Panc1 (cell line): ENCODE data around the gene MYO5B. TPM values are rescaled to one million over a fixed set of nuclear protein-coding genes. Genes with fewer than 3 reads are reported as not detected.

ENCODE experiments used
- ATAC-seq: fragments of 200-7000 bp; cut with Tn5 transposase; 2 replicates; pipeline ENCODE4 v1.9.1; 2020; ENCODE audit warnings: mild to moderate bottlenecking, moderate library complexity
- BruUV-seq: library from RNA; stranded (reverse); fragments of 400-500 nt; replicated peaks from 2 replicates; lab custom pipeline; 2021; lab: Mats Ljungman, UMichigan
- CTCF ChIA-PET: fragments of 300-600 bp; sonication (Branson Sonifier 250); formaldehyde crosslinking; loops from one replicate; lab custom pipeline; 2022; ENCODE audit warnings: antibody characterized with exemption; lab: Charles Lee
- POLR2A ChIA-PET: fragments of 300-600 bp; sonication (Branson Sonifier 250); formaldehyde crosslinking; loops from one replicate; lab custom pipeline; 2022; ENCODE audit warnings: antibody characterized with exemption; lab: Charles Lee
- DNase-seq: peaks from one replicate; pipeline ENCODE4 v3.0.0-alpha.2; 2010; ENCODE audit warnings: low read depth, low spot score
- H3K27ac ChIP-seq: 2 replicates; pipeline ENCODE4 v1.5.1; 2011; ENCODE audit warnings: mild to moderate bottlenecking, low read length, inconsistent platforms
- H3K27me3 ChIP-seq: fragments of 200-500 bp; sonication (Bioruptor generic); 2 replicates; pipeline ENCODE4 v1.6.0; 2014; ENCODE audit warnings: low read length, inconsistent platforms; ENCODE audit not compliant: control insufficient read depth, insufficient read depth
- H3K36me3 ChIP-seq: fragments of 200-500 bp; sonication (Bioruptor generic); 2 replicates; pipeline ENCODE4 v1.5.1; 2014; ENCODE audit warnings: inconsistent platforms, mild to moderate bottlenecking, low read length, moderate library complexity; ENCODE audit not compliant: control insufficient read depth, insufficient read depth
- H3K4me1 ChIP-seq: 2 replicates; pipeline ENCODE4 v1.5.1; 2011; ENCODE audit warnings: inconsistent platforms, mild to moderate bottlenecking, low read length, moderate library complexity; ENCODE audit not compliant: control insufficient read depth, insufficient read depth
- H3K4me3 ChIP-seq, 2 experiments: 2 replicates each; pipeline ENCODE4 v1.5.1; 2011 to 2012; ENCODE audit warnings: low read depth in 2 of 2, low read length in 2 of 2, mild to moderate bottlenecking in 2 of 2, inconsistent platforms in 1 of 2, moderate library complexity in 1 of 2
- H3K9me3 ChIP-seq: fragments of 200-500 bp; sonication (Bioruptor generic); 2 replicates; pipeline ENCODE4 v1.5.1; 2014; ENCODE audit warnings: low read depth, mild to moderate bottlenecking, inconsistent platforms, low read length, moderate library complexity; ENCODE audit not compliant: control insufficient read depth, insufficient read depth
- CTCF ChIP-seq: fragments of 450-650 bp; IDR thresholded peaks from 2 replicates; pipeline ENCODE4 v1.5.1; 2017; ENCODE audit warnings: mild to moderate bottlenecking
- POLR2AphosphoS5 ChIP-seq: IDR thresholded peaks from 2 replicates; pipeline ENCODE4 v1.6.1; 2012; ENCODE audit warnings: mild to moderate bottlenecking, low read depth, low read length, moderate library complexity
- REST ChIP-seq, 2 experiments: IDR thresholded peaks; 2 replicates each; pipeline ENCODE4 v1.6.1; 2011 to 2012; ENCODE audit warnings: low read depth in 2 of 2, control low read depth in 1 of 2, low read length in 1 of 2, mild to moderate bottlenecking in 1 of 2, moderate library complexity in 1 of 2; ENCODE audit not compliant: insufficient read depth in 1 of 2
- SIN3A ChIP-seq: IDR thresholded peaks from 2 replicates; pipeline ENCODE4 v1.6.1; 2012; ENCODE audit warnings: low read depth, mild to moderate bottlenecking, low read length, moderate library complexity, borderline replicate concordance; ENCODE audit not compliant: insufficient read depth
- TCF7L2 ChIP-seq: IDR thresholded peaks from 2 replicates; pipeline ENCODE4 v1.6.1; 2011; ENCODE audit warnings: mild to moderate bottlenecking, low read depth, low read length, inconsistent platforms
- in situ Hi-C: cut with HindIII; loops from 2 replicates; pipeline ENCODE4 v1.10.0; 2016; ENCODE audit warnings: low sequenced_read_pairs, low pct_unique_long_range_greater_than_20kb
- intact Hi-C: fragments of 100-400 bp; cut with micrococcal nuclease; formaldehyde crosslinking; loops from one replicate; pipeline ENCODE4 v1.10.0; 2022; ENCODE audit not compliant: unreplicated experiment
- total RNA-seq: library from RNA; stranded (reverse); gene quantifications from one replicate; pipeline ENCODE4 v1.2.1, GENCODE V29; 2021; ENCODE audit not compliant: unreplicated experiment

Gene MYO5B
- total RNA-seq, 1 experiment from 2014 or later: 0.31 TPM

- H3K4me3 ChIP-seq: no peak overlapping the region
- no peaks in the 10 kb centered on the region for H3K36me3 ChIP-seq
- H3K9me3 ChIP-seq: no peaks in the 10 kb centered on the region
- POLR2A ChIA-PET: interaction anchor here (0.7 kb wide), 1 partner anchor 185 kb away, joined by 3 read pairs; no protein-coding TSS in a partner anchor
- intact Hi-C loops: no loop called here
- no TSS peak for BruUV-seq
- CTCF ChIA-PET: no interaction called here
- in situ Hi-C loops: no loop called here
- H3K4me1 ChIP-seq: no peaks in the 10 kb centered on the region
- TF ChIP-seq SIN3A (no peak), REST (IDR thresholded peaks at IDR 0.05; ENCODE audit: insufficient read depth in 1 of 2, low read depth in 2 of 2, low read length in 1 of 2) (no peak), TCF7L2 (no peak), POLR2AphosphoS5 (no peak), CTCF (no peak)
- ATAC-seq (no peak), DNase-seq (no peak)
- H3K27me3 ChIP-seq: no peaks in the 10 kb centered on the region
- no peak overlapping the region for H3K27ac ChIP-seq
Measured at GRCh38 chr18:49931179-49931578, 263.8 kb downstream of the MYO5B start.

- ATAC-seq: no peak
- in situ Hi-C loops (no loop called here), intact Hi-C loops (no loop called here)
- Histone ChIP-seq H3K36me3 (no peaks in the 10 kb centered on the region), H3K4me3 (no peak overlapping the region), H3K9me3 (no peaks in the 10 kb centered on the region), H3K4me1 (no peaks in the 10 kb centered on the region), H3K27ac (no peak overlapping the region), H3K27me3 (peaks cover 2% of the 10 kb centered on the region)
- no peak for DNase-seq
- ChIA-PET POLR2A (no interaction called here), CTCF (no interaction called here)
- BruUV-seq: no TSS peak
- no peak for TF ChIP-seq POLR2AphosphoS5
- TF ChIP-seq SIN3A: no peak
- no peak for TF ChIP-seq REST (IDR thresholded peaks at IDR 0.05; ENCODE audit: insufficient read depth in 1 of 2, low read depth in 2 of 2, low read length in 1 of 2)
- TF ChIP-seq CTCF: no peak
- TF ChIP-seq TCF7L2: no peak
Measured at GRCh38 chr18:49926106-49926745, 268.7 kb downstream of the MYO5B start.
